GM21825 (cell line): ENCODE measurements around the gene EXD3.
"Not testable (repeated sequence)": the region's sequence is repeated elsewhere in the genome, so short reads cannot be mapped to it uniquely, and the experiment has no call there.

Experiments
- ATAC-seq: cut with Tn5 transposase; IDR thresholded peaks from one replicate; pipeline ENCODE4 v1.9.1; 2021; ENCODE audit warnings: mild to moderate bottlenecking, moderate library complexity; ENCODE audit not compliant: unreplicated experiment

The EXD3 gene

DNA sequence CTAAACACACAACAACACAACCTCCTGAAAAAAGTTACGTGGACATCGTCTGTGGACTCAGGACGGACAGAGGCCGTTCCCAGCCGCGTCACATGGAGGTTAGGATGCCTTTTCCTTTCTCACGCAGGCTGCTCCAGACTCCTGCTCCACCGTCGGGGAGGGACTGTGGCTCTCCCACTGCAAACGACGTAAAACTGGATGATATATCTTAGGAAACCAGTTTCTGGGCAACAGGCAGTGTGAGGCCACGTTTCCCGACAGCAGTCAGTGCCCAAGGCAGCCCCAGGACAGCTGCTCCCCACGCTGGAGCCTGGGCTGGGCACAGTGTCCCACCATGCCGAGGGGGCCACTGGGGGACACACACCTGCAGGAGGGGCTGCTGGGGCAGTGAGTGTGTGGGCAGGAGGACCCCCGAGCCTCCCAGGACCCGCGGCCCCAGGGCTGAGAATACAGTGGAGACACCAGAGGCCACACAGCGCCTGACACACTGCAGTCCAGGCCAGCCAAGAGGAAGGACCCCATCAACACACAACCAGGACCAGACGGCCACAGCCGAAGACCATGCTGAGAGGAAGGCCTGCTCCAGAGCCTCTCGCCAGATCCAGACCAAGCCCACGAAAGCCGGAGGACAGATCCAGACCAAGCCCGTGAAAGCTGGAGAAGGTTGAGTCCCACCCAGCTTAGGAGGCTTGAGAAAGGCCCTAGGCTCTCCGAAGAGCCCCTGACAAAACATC lies 26.2 kb downstream of the EXD3 start:
- ATAC-seq: no peak

- ATAC-seq: no peak
Measured at GRCh38 chr9:137396227-137396626, 26.7 kb downstream of the EXD3 start.

DNA sequence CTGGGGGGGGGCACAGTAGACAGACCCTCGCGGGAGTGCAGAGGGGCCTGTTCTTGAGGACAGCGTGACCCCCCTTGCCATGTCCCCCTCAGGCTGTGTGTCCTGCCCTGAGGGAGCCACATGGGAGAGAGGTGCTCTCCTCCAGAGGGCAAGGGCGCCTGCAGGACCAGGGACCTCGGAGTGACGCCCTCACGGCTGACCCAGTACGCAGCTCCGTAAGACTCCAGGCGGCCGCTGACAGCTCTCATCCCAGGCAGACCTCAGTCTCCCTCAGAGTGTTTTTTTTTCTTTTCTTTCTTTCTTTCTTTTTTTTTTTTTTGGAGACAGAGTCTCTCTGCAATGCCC lies 27.3 kb downstream of the EXD3 start:
- no peak for ATAC-seq

- ATAC-seq: no peak
Measured at GRCh38 chr9:137394866-137395665, 27.9 kb downstream of the EXD3 start.

GRCh38 chr9:137393176-137394150 lies 29.5 kb downstream of the EXD3 start:
- ATAC-seq: no peak

- no peak for ATAC-seq
Measured at GRCh38 chr9:137392232-137393007, 30.5 kb downstream of the EXD3 start.

- ATAC-seq: no peak
Measured at GRCh38 chr9:137391411-137391754, 31.6 kb downstream of the EXD3 start.

DNA sequence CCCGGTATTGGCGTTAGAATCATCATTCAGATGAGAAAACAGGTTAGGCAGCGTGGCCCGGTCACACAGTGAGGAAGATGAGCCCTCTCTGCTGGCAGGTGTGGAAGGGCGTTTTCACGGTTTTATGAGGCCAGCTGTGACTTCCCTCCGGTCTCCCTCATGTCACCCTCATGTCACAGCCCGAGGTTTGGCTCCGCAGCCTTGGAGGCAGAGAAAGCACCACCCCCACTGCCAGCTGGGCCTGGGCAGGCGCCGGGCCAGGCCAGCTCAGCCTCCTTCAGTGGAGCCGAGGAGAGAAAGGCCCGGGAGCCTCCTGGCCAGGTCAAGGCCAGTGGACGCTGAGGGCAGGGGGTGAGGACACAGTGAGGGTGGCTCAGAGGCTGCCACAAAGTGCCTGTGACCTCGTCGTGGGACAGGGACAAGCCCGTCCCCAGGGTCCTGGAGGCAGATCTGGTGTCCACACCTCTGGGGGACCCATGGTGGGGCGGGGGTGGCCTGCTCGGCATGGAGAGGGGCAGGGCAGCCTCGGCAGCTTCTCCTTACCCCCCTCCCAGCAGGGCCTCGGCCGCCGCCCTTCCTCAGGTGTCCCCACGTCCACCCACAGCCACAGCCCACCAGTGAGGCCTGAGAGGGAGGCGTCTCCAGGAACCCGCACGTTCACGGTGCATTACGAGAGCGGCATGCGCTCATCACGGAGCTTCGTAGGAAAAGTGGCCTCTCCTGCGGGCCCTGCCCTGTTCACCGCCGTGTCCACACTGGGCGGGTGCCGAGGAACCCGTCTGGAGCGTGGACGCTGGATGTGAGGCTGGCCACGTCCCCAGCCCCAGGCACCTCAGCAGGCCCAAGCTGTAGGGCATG lies 32.2 kb downstream of the EXD3 start:
- no peak for ATAC-seq

DNA sequence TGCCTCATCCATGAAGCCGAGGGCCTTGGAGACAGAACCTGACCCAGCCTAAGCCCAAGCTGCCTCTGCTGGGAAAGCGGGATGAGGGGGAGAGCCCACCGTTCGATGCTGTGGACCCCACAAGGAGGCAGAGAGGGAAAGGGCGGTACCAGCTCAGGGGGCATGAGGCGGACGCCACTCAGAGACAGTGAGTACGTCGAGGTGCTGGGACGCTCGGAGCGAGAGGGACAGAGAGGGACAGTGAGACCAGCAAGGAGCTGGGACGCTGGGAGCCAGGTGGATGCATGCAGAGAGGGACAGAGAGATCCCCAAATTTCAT lies 33.6 kb downstream of the EXD3 start:
- ATAC-seq: no peak

DNA sequence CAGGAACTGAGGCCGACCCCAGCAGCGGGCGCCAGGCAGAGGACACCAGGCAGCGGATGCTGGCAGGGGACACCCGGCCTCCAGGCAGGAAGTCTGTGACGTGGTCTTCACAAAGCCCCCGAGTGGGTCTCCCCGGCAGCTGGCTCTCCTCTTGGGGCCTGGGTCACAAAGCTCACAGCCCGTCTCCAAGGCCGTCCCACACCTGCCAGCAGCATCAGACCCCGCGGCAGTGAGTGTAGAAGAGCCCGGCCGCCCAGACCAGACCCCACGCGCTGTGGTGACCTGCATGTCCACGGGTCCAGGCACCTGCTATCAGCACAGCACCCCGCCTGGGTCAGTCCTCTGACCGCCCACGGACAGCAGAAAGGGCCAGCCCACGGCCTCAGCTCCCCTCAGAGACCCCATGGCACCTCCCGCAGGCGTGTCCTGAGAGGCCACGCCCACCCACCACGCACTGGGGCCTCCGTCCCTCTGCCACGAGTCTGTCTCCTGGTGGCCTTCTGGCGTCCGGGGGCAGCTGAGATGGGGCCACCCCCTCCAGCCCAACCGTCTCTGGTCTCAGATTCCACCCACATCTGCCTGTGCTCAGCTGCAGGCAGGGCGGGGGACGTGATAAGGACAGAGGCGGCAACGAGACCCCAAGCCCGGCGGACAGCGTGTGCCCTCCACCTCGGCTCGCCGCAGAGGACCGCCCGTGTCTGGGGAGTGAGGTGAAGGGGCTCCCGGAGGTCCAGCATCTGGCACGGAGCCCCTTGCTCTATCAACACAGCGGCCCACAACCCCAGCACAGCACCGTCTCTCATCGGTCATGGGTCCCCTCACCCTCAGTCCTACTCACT lies 34.2 kb downstream of the EXD3 start:
- no peak for ATAC-seq

DNA sequence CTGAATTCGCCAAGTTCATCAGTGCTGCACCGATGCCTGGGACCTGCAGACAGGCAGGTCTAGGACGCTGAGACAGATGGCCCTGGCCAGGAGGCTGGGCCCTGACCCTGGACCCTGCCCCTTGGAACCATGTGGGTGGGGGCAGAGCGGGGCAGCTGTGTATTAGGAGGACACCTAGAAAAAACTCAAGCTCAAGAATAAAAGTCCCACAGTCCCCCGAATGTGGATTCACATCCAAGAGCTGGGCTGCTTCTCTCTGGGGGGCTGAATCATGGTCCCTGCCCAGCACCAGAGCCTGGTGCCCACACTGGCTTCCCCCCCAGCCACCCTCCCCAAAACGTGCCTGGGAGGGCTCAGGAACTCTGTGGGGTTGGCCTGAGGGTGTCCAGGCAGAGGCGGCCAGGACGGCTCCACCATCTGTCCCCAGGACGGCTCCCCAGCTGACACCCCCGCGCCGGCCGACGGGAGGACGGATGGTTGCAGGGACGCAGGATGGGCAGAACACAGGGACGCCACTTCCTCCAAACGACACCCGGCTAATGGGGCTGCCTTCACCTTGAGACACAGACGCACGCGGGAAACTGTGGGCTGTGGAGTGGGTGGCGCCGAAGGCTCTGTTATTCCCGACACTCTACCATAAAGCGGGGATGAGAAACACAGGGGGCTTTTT lies 34.9 kb downstream of the EXD3 start:
- no peak for ATAC-seq

GRCh38 chr9:137387114-137387890 lies 35.7 kb downstream of the EXD3 start:
- ATAC-seq: no peak

DNA sequence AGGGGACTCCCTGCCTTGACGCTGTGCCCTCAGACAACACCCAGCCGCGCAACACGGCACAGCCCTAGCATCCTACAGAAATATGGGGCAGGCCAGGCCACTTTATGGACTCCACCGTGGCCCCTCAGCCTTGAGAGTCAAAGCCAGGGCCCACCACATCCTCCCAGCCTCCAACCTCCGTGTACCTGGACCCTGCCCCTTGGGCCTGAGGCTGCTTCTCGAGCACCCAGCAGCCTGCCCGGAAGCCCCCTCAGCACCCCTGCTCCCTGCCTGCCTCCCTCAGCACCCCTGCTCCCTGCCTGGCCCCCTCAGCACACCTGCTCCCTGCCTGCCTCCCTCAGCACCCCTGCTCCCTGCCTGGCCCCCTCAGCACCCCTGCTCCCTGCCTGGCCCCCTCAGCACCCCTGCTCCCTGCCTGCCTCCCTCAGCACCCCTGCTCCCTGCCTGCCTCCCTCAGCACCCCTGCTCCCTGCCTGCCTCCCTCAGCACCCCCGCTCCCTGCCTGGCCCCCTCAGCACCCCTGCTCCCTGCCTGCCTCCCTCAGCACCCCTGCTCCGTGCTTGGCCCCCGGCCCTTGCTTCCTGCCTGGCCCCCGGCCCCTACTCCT lies 36.4 kb downstream of the EXD3 start:
- ATAC-seq: not testable (repeated sequence)

- ATAC-seq: no peak
Measured at GRCh38 chr9:137385061-137385655, 37.8 kb downstream of the EXD3 start.

DNA sequence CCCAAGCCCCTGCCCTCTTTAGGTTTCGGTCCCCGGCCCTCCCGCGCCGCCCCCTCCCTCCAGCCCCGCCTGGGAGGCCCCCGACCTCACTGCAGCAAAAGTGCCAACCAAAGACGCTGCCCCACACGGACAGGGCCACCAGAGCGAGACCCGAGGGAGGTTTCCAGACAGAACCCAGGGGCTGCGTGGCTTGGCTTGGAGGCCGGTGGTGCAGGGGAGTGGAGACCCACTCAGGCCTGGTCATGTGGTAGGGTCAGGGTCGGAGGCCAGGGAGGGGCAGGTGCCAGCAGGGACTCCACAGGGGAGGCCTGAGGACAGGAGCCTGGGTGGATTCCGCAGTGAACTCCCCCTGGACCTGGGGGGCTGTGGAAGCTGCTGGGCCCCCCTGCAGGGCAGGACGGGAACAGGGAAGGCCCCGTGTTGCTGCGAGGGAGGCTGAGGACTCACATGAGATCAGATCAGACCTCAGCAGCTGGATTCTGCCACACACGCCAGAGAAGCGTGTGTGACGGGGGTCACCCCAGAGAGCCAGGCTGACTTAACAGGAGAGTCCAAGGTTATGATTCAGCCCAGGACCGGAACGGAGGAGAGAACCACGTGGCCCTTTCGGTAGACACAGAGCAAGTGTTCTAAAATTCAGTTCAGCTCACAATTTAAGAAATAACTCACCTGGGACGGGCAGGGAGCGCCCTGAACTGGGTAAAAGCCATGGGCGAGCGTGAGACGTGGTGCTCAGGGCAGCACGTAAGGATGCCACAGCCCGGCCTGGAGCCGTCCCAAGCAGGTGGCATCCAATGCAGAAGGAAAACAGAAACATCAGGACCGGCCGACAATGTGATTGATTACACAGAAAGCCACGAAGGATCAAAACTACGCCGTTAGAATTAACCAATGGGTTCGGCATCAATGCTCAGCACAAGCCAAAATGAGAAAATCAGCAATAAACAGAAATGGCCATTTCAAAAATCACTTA lies 38.9 kb downstream of the EXD3 start:
- ATAC-seq: no peak
